HCT116 (cell line): ENCODE results near the gene KXD1. TPM values are rescaled to one million over a fixed set of nuclear protein-coding genes. Genes with fewer than 3 reads are reported as not detected.

Experiments
- ATAC-seq: fragments of 200-7000 bp; cut with Tn5 transposase; 2 replicates; pipeline ENCODE4 v1.9.1; 2020; ENCODE audit warnings: mild to moderate bottlenecking, moderate library complexity
- BruUV-seq: library from RNA; stranded (reverse); fragments of 400-500 nt; replicated peaks from 2 replicates; lab custom pipeline; 2021; lab: Mats Ljungman, UMichigan
- CTCF ChIA-PET: fragments of 300-600 bp; sonication (Branson Sonifier 250); formaldehyde crosslinking; loops from one replicate; lab custom pipeline; 2021; ENCODE audit warnings: antibody characterized with exemption; lab: Charles Lee
- POLR2A ChIA-PET: fragments of 300-600, 350-600 bp; sonication (Branson Sonifier 250); formaldehyde crosslinking; loops from one replicate; lab custom pipeline; 2021; ENCODE audit warnings: antibody characterized with exemption; lab: Charles Lee
- RAD21 ChIA-PET, 2 experiments: fragments of 300-600 bp; sonication (Branson Sonifier 250); formaldehyde crosslinking; loops; one replicate each; lab custom pipeline; 2023; ENCODE audit warnings: low total read pairs in 2 of 2; ENCODE audit not compliant: uncharacterized antibody in 2 of 2, unreplicated experiment in 2 of 2, low non-redundant PET in 1 of 2; lab: Charles Lee
- DNase-seq: peaks from one replicate; pipeline ENCODE4 v3.0.0-alpha.2; 2010; ENCODE audit warnings: low read depth, low spot score
- H2AFZ ChIP-seq: fragments of 200-600 bp; shearing (Covaris generic), sonication (generic); 2 replicates; pipeline ENCODE4 v1.6.1; 2017; ENCODE audit warnings: low read depth, mixed run types, mixed read lengths, antibody characterized with exemption, low read length; ENCODE audit not compliant: poor library complexity, severe bottlenecking
- H3K27ac ChIP-seq: 2 replicates; pipeline ENCODE4 v1.5.1; 2012; ENCODE audit warnings: low read depth, low read length
- H3K27me3 ChIP-seq: fragments of 200-600 bp; sonication (generic); 2 replicates; pipeline ENCODE4 v1.6.1; 2016; ENCODE audit warnings: mixed run types, low read length, mixed read lengths; ENCODE audit not compliant: insufficient read depth
- H3K36me3 ChIP-seq, 2 experiments: fragments of 200-500 bp in 1 of 2; fragments of 200-600 bp in 1 of 2; sonication (Bioruptor generic) in 1 of 2; sonication (generic) in 1 of 2; 2 replicates each; pipeline versions ENCODE4 v1.5.1 to v1.6.1; 2014 to 2016; ENCODE audit warnings: low read length in 2 of 2, inconsistent platforms in 1 of 2, mixed read lengths in 1 of 2, mixed run types in 1 of 2; ENCODE audit not compliant: insufficient read depth in 2 of 2, control insufficient read depth in 1 of 2
- H3K4me1 ChIP-seq, 2 experiments: fragments of 200-600 bp in 1 of 2; sonication (generic) in 1 of 2; 2 replicates each; pipeline versions ENCODE4 v1.5.1 to v1.6.1; 2012 to 2017; ENCODE audit warnings: low read length in 2 of 2, inconsistent platforms in 1 of 2, mild to moderate bottlenecking in 1 of 2, mixed read lengths in 1 of 2, mixed run types in 1 of 2, moderate library complexity in 1 of 2; ENCODE audit not compliant: insufficient read depth in 2 of 2, control insufficient read depth in 1 of 2
- H3K4me2 ChIP-seq: fragments of 200-600 bp; sonication (generic); 2 replicates; pipeline ENCODE4 v1.6.1; 2017; ENCODE audit warnings: mixed run types, low read length, mixed read lengths
- H3K4me3 ChIP-seq, 2 experiments: fragments of 200-600 bp in 1 of 2; sonication (generic) in 1 of 2; replicated peaks in 1 of 2; 2 replicates each; pipeline ENCODE4 v1.5.1; 2011 to 2016; ENCODE audit warnings: low read length in 2 of 2, control low read depth in 1 of 2, low read depth in 1 of 2, mild to moderate bottlenecking in 1 of 2, mixed read lengths in 1 of 2, mixed run types in 1 of 2
- H3K79me2 ChIP-seq: fragments of 200-600 bp; sonication (generic); 2 replicates; pipeline ENCODE4 v1.6.1; 2017; ENCODE audit warnings: mild to moderate bottlenecking, mixed run types, low read length, moderate library complexity, mixed read lengths; ENCODE audit not compliant: insufficient read depth
- H3K9ac ChIP-seq: fragments of 200-600 bp; sonication (generic); 2 replicates; pipeline ENCODE4 v1.6.1; 2016; ENCODE audit warnings: low read length, mixed read lengths
- H3K9me2 ChIP-seq: fragments of 200-600 bp; sonication (generic), shearing (Covaris generic); 2 replicates; pipeline ENCODE4 v1.6.1; 2017; ENCODE audit warnings: mixed run types, mild to moderate bottlenecking, moderate library complexity; ENCODE audit not compliant: insufficient read depth
- H3K9me3 ChIP-seq, 2 experiments: fragments of 200-500 bp in 1 of 2; fragments of 200-600 bp in 1 of 2; sonication (Bioruptor generic) in 1 of 2; sonication (generic) in 1 of 2; 2 replicates each; pipeline ENCODE4 v1.6.1; 2014 to 2017; ENCODE audit warnings: low read length in 2 of 2, mixed read lengths in 2 of 2, inconsistent platforms in 1 of 2, low read depth in 1 of 2, mild to moderate bottlenecking in 1 of 2, mixed run types in 1 of 2, moderate library complexity in 1 of 2; ENCODE audit not compliant: control insufficient read depth in 1 of 2, insufficient read depth in 1 of 2
- H4K20me1 ChIP-seq: fragments of 200-600 bp; sonication (generic), shearing (Covaris generic); 2 replicates; pipeline ENCODE4 v1.6.1; 2017; ENCODE audit warnings: mixed run types, mild to moderate bottlenecking, moderate library complexity; ENCODE audit not compliant: insufficient read depth
- ATF3 ChIP-seq: IDR thresholded peaks from 2 replicates; pipeline ENCODE4 v1.6.1; 2012
- CEBPB ChIP-seq: IDR thresholded peaks from 2 replicates; pipeline ENCODE4 v1.6.1; 2012; ENCODE audit warnings: low read depth
- CTCF ChIP-seq, 3 experiments: fragments of 200-600 bp in 1 of 3; sonication (generic) in 1 of 3; IDR thresholded peaks in 2 of 3; conservative IDR thresholded peaks in 1 of 3; 2 replicates each; pipeline ENCODE4 v1.5.1; 2012 to 2017; ENCODE audit warnings: low read depth in 2 of 3, low read length in 2 of 3, antibody characterized with exemption in 1 of 3, borderline replicate concordance in 1 of 3, control low read depth in 1 of 3, mild to moderate bottlenecking in 1 of 3, mixed read lengths in 1 of 3, mixed run types in 1 of 3, moderate library complexity in 1 of 3; ENCODE audit not compliant: insufficient read depth in 1 of 3
- EZH2phosphoT487 ChIP-seq: fragments of 200-600 bp; IDR thresholded peaks from 2 replicates; pipeline ENCODE4 v1.6.1; 2018; ENCODE audit warnings: antibody characterized with exemption, borderline replicate concordance
- FOSL1 ChIP-seq: IDR thresholded peaks from 2 replicates; pipeline ENCODE4 v1.6.1; 2012; ENCODE audit warnings: low read depth
- JUND ChIP-seq: IDR thresholded peaks from 2 replicates; pipeline ENCODE4 v1.6.1; 2012
- POLR2A ChIP-seq: IDR thresholded peaks from 2 replicates; pipeline ENCODE4 v1.7.0; 2011; ENCODE audit warnings: borderline replicate concordance; ENCODE audit not compliant: insufficient read depth, insufficient read length; ENCODE audit errors: extremely low read depth
- POLR2AphosphoS5 ChIP-seq: IDR thresholded peaks from 2 replicates; pipeline ENCODE4 v1.6.1; 2011; ENCODE audit warnings: mild to moderate bottlenecking, low read depth, low read length, moderate library complexity
- RAD21 ChIP-seq: IDR thresholded peaks from 2 replicates; pipeline ENCODE4 v1.6.1; 2012; ENCODE audit warnings: low read depth, mild to moderate bottlenecking
- REST ChIP-seq: IDR thresholded peaks from 2 replicates; pipeline ENCODE4 v1.6.1; 2012; ENCODE audit warnings: low read depth
- SRF ChIP-seq: IDR thresholded peaks from 2 replicates; pipeline ENCODE4 v1.6.1; 2012; ENCODE audit warnings: low read depth
- TCF7L2 ChIP-seq: IDR thresholded peaks from 2 replicates; pipeline ENCODE4 v1.7.0; 2011; ENCODE audit warnings: borderline replicate concordance, inconsistent platforms; ENCODE audit not compliant: insufficient read depth, insufficient read length; ENCODE audit errors: extremely low read depth
- YY1 ChIP-seq: IDR thresholded peaks from 2 replicates; pipeline ENCODE4 v1.6.1; 2011; ENCODE audit warnings: low read length, low read depth, moderate library complexity, mild to moderate bottlenecking; ENCODE audit not compliant: insufficient replicate concordance; ENCODE audit errors: extremely low read depth
- ZFX ChIP-seq: fragments of 450-650 bp; IDR thresholded peaks from 2 replicates; pipeline ENCODE4 v1.6.1; 2017
- ZNF274 ChIP-seq: fragments of 200-500 bp; sonication (Bioruptor generic); IDR thresholded peaks from 2 replicates; pipeline ENCODE4 v1.6.1; 2014; ENCODE audit warnings: mild to moderate bottlenecking, low read depth, low read length, inconsistent platforms
- intact Hi-C: fragments of 100-400 bp; cut with micrococcal nuclease; formaldehyde crosslinking; loops from 2 replicates; pipeline ENCODE4 v1.10.0; 2022
- total RNA-seq: library from RNA; stranded (reverse); gene quantifications from one replicate; pipeline ENCODE4 v1.2.1, GENCODE V29; 2021; ENCODE audit not compliant: unreplicated experiment
- TF ChIP-seq, protein P1 (sequence below): IDR thresholded peaks from 2 replicates; pipeline ENCODE4 v1.6.1; 2011; ENCODE audit warnings: mild to moderate bottlenecking, low read length, moderate library complexity; ENCODE audit not compliant: insufficient replicate concordance; ENCODE audit errors: extremely low read depth

The KXD1 gene
- total RNA-seq, 1 experiment from 2014 or later: 139 TPM

- no TSS peak for BruUV-seq
- no peaks in the 10 kb centered on the region for H4K20me1 ChIP-seq
- ChIA-PET CTCF (interaction anchor here (0.9 to 7.5 kb wide), 15 partner anchors 8 to 309 kb away, joined by 3 to 39 read pairs (median 3); partner anchors contain the start of genes KXD1 and UBA52), RAD21 (interaction anchor here in 1 of 2 experiments (0.7 to 1.7 kb wide), 2 partner anchors 17 to 87 kb away, joined by 3 to 4 read pairs; partner anchors contain the start of gene UBA52), POLR2A (interaction anchor here (0.6 to 4.3 kb wide), 5 partner anchors 8 to 46 kb away, joined by 3 to 23 read pairs (median 6); partner anchors contain the start of genes KXD1 and UBA52)
- peak within 1 kb of the TSS; percentile 97 for H3K9ac ChIP-seq
- peak; percentile 71 for ATAC-seq
- H3K4me3 ChIP-seq: peak within 1 kb of the TSS; percentile 67 to 89
- DNase-seq: no peak
- no peaks in the 10 kb centered on the region for H3K27me3 ChIP-seq
- peak within 1 kb of the TSS; percentile 100 for H3K27ac ChIP-seq
- no peak within 1 kb of the TSS for H2AFZ ChIP-seq
- H3K36me3 ChIP-seq: 0 out of 4 replicates have a peak, but pooled peaks cover 0 to 4% of the 10 kb centered on the region in 2 experiments
- peaks cover 15 to 33% of the 10 kb centered on the region in 2 experiments for H3K4me1 ChIP-seq
- intact Hi-C loops: loop anchor here (2.0 kb wide), 1 partner anchor 88 kb away; no protein-coding TSS in a partner anchor
- peaks cover 13% of the 10 kb centered on the region; the same call in 1 of the 2 replicates for H3K79me2 ChIP-seq
- H3K9me3 ChIP-seq: no peaks in the 10 kb centered on the region
- H3K9me2 ChIP-seq: no peaks in the 10 kb centered on the region
- peak within 1 kb of the TSS; percentile 88 for H3K4me2 ChIP-seq
- TF ChIP-seq CEBPB (no peak), ATF3 (no peak), ZFX (peak; percentile 75; the same call in 1 of the 2 replicates), JUND (no peak), YY1 (peak; percentile 46), RAD21 (peak; percentile 38; the same call in 1 of the 2 replicates), EZH2phosphoT487 (no peak), CTCF (IDR thresholded peaks at IDR 0.05 in 2 of 3, conservative IDR thresholded peaks at IDR 0.05 in 1 of 3; ENCODE audit: borderline replicate concordance in 1 of 3, insufficient read depth in 1 of 3, low read depth in 2 of 3, low read length in 2 of 3) (peak; percentile 72 to 93 (median 85)), REST (no peak), FOSL1 (no peak), ZNF274 (no peak), SRF (no peak), POLR2AphosphoS5 (peak; percentile 72), POLR2A (peak; percentile 58), TCF7L2 (peak; percentile 16)
- TF ChIP-seq, protein P1, sequence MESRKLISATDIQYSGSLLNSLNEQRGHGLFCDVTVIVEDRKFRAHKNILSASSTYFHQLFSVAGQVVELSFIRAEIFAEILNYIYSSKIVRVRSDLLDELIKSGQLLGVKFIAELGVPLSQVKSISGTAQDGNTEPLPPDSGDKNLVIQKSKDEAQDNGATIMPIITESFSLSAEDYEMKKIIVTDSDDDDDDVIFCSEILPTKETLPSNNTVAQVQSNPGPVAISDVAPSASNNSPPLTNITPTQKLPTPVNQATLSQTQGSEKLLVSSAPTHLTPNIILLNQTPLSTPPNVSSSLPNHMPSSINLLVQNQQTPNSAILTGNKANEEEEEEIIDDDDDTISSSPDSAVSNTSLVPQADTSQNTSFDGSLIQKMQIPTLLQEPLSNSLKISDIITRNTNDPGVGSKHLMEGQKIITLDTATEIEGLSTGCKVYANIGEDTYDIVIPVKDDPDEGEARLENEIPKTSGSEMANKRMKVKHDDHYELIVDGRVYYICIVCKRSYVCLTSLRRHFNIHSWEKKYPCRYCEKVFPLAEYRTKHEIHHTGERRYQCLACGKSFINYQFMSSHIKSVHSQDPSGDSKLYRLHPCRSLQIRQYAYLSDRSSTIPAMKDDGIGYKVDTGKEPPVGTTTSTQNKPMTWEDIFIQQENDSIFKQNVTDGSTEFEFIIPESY: no peak
These were observed 31.1 kb downstream of the KXD1 start, which contains the start of gene REX1BD for GRCh38 chr19:18588611-18589379. REX1BD (plus strand) TSS chr19:18588798; CDS start chr19:18588802, 4 bp downstream.
